IPS-20b (cell line): ENCODE data around the gene LORICRIN.

Experiments used
- H3K27ac ChIP-seq: one replicate; pipeline ENCODE4 v1.5.1; 2013; ENCODE audit warnings: low read length
- H3K27me3 ChIP-seq: 2 replicates; pipeline ENCODE4 v1.6.1; 2013; ENCODE audit warnings: mild to moderate bottlenecking, low read length, inconsistent platforms; ENCODE audit not compliant: insufficient read depth
- H3K36me3 ChIP-seq: 2 replicates; pipeline ENCODE4 v1.6.1; 2013; ENCODE audit warnings: low read depth, mild to moderate bottlenecking, inconsistent platforms, low read length, moderate library complexity; ENCODE audit not compliant: insufficient read depth
- H3K4me1 ChIP-seq: 2 replicates; pipeline ENCODE4 v1.6.1; 2013; ENCODE audit warnings: mild to moderate bottlenecking, control low read depth, inconsistent platforms, low read length, moderate library complexity; ENCODE audit not compliant: insufficient read depth
- H3K4me3 ChIP-seq: 2 replicates; pipeline ENCODE4 v1.5.1; 2013; ENCODE audit warnings: mild to moderate bottlenecking, low read length, inconsistent platforms
- H3K9ac ChIP-seq: 2 replicates; pipeline ENCODE4 v1.6.1; 2013; ENCODE audit warnings: low read depth, mild to moderate bottlenecking, inconsistent platforms, low read length, moderate library complexity
- H3K9me3 ChIP-seq: 2 replicates; pipeline ENCODE4 v1.6.1; 2013; ENCODE audit warnings: mild to moderate bottlenecking, low read depth, low read length, inconsistent platforms; ENCODE audit not compliant: insufficient read depth

The LORICRIN gene

GRCh38 chr1:153307221-153307600 is 47.7 kb downstream of the LORICRIN start:
- H3K27me3 ChIP-seq, result peaks cover 8% of the 10 kb centered on the region; the same call in 1 of the 2 replicates

GRCh38 chr1:153308540-153308939 is 49.1 kb downstream of the LORICRIN start:
- Histone ChIP-seq H3K9ac (no peak overlapping the region), H3K4me3 (no peak overlapping the region), H3K9me3 (no peaks in the 10 kb centered on the region), H3K36me3 (no peaks in the 10 kb centered on the region), H3K4me1 (no peaks in the 10 kb centered on the region), H3K27ac (no peak overlapping the region), H3K27me3 (peaks cover 8% of the 10 kb centered on the region; the same call in 1 of the 2 replicates)

More at GRCh38 chr1:153307221-153307600, 47.7 kb downstream of the LORICRIN start:
- no peaks in the 10 kb centered on the region for H3K4me1 ChIP-seq
- no peak overlapping the region for H3K4me3 ChIP-seq
- no peaks in the 10 kb centered on the region for H3K36me3 ChIP-seq
- H3K9me3 ChIP-seq, result no peaks in the 10 kb centered on the region
- no peak overlapping the region for H3K9ac ChIP-seq
- H3K27ac ChIP-seq, result no peak overlapping the region

- peaks cover 3% of the 10 kb centered on the region; the same call in 1 of the 2 replicates for H3K27me3 ChIP-seq
- H3K27ac ChIP-seq, result no peak overlapping the region
- no peak overlapping the region for H3K9ac ChIP-seq
- no peaks in the 10 kb centered on the region for H3K4me1 ChIP-seq
- H3K36me3 ChIP-seq, result no peaks in the 10 kb centered on the region
- H3K9me3 ChIP-seq, result no peaks in the 10 kb centered on the region; the same call in 1 of the 2 replicates
- no peak overlapping the region for H3K4me3 ChIP-seq
Observed at GRCh38 chr1:153309441-153309840, 50.0 kb downstream of the LORICRIN start.

GRCh38 chr1:153310526-153310925 is 51.0 kb downstream of the LORICRIN start:
- H3K9me3 ChIP-seq, result no peaks in the 10 kb centered on the region; the same call in 1 of the 2 replicates
- no peaks in the 10 kb centered on the region for H3K4me1 ChIP-seq
- H3K4me3 ChIP-seq, result no peak overlapping the region
- H3K9ac ChIP-seq, result no peak overlapping the region
- no peaks in the 10 kb centered on the region for H3K36me3 ChIP-seq
- no peaks in the 10 kb centered on the region for H3K27me3 ChIP-seq
- H3K27ac ChIP-seq, result no peak overlapping the region
